PC-9 (cell line): ENCODE results near the gene BAIAP2. TPM values are rescaled to one million over a fixed set of nuclear protein-coding genes. Genes with fewer than 3 reads are reported as not detected.

Source experiments
- BruUV-seq: library from RNA; stranded (reverse); fragments of 400-500 nt; replicated peaks from 2 replicates; lab custom pipeline; 2021; lab: Mats Ljungman, UMichigan
- CTCF ChIA-PET: fragments of 300-600 bp; sonication (Branson Sonifier 250); formaldehyde crosslinking; loops from one replicate; lab custom pipeline; 2022; ENCODE audit warnings: antibody characterized with exemption; lab: Charles Lee
- POLR2A ChIA-PET: fragments of 300-600 bp; sonication (Branson Sonifier 250); formaldehyde crosslinking; loops from one replicate; lab custom pipeline; 2022; ENCODE audit warnings: antibody characterized with exemption; ENCODE audit not compliant: unreplicated experiment; lab: Charles Lee
- DNase-seq, 2 experiments: peaks; one replicate each; pipeline versions ENCODE4 v3.0.0 to v3.0.0-alpha.2; 2015 to 2022; ENCODE audit warnings: mixed read lengths in 1 of 2
- H2AFZ ChIP-seq: fragments of 200-600 bp; sonication (generic); 2 replicates; pipeline ENCODE4 v1.8.1; 2017; ENCODE audit warnings: antibody characterized with exemption
- H3F3A ChIP-seq: fragments of 200-600 bp; sonication (generic); 2 replicates; pipeline ENCODE4 v1.8.1; 2017; ENCODE audit warnings: antibody characterized with exemption, mild to moderate bottlenecking, low read depth; ENCODE audit not compliant: insufficient read depth
- H3K27ac ChIP-seq: fragments of 200-600 bp; sonication (generic); 2 replicates; pipeline ENCODE4 v1.6.1; 2016; ENCODE audit warnings: mixed run types
- H3K27me3 ChIP-seq: fragments of 200-600 bp; sonication (generic); 2 replicates; pipeline ENCODE4 v1.6.1; 2016; ENCODE audit warnings: low read depth, mixed run types; ENCODE audit not compliant: insufficient read depth
- H3K36me3 ChIP-seq: fragments of 200-600 bp; sonication (generic); 2 replicates; pipeline ENCODE4 v1.6.1; 2016; ENCODE audit warnings: low read depth, mixed run types
- H3K4me1 ChIP-seq: fragments of 200-600 bp; sonication (generic); replicated peaks from 2 replicates; pipeline ENCODE4 v1.6.1; 2016; ENCODE audit warnings: mixed run types; ENCODE audit not compliant: insufficient read depth
- H3K4me2 ChIP-seq: fragments of 200-600 bp; sonication (generic); 2 replicates; pipeline ENCODE4 v1.6.1; 2017; ENCODE audit warnings: mixed run types
- H3K4me3 ChIP-seq: fragments of 200-600 bp; sonication (generic); 2 replicates; pipeline ENCODE4 v1.6.1; 2016; ENCODE audit warnings: mixed run types
- H3K79me2 ChIP-seq: fragments of 200-600 bp; sonication (generic); 2 replicates; pipeline ENCODE4 v1.6.1; 2017; ENCODE audit warnings: low read depth, mixed run types
- H3K9me2 ChIP-seq: fragments of 200-600 bp; sonication (generic); 2 replicates; pipeline ENCODE4 v1.8.1; 2017; ENCODE audit warnings: mild to moderate bottlenecking; ENCODE audit not compliant: insufficient read depth
- H3K9me3 ChIP-seq: fragments of 200-600 bp; sonication (generic); 2 replicates; pipeline ENCODE4 v1.8.1; 2016; ENCODE audit warnings: low read depth; ENCODE audit not compliant: insufficient read depth
- H4K20me1 ChIP-seq: fragments of 200-600 bp; sonication (generic); 2 replicates; pipeline ENCODE4 v1.8.1; 2017; ENCODE audit not compliant: insufficient read depth
- CTCF ChIP-seq: fragments of 200-600 bp; sonication (generic); conservative IDR thresholded peaks from 2 replicates; pipeline ENCODE4 v1.6.1; 2017; ENCODE audit warnings: mixed run types, antibody characterized with exemption, mild to moderate bottlenecking, moderate library complexity
- EZH2 ChIP-seq: fragments of 200-600 bp; sonication (generic); IDR thresholded peaks from 2 replicates; pipeline ENCODE4 v1.8.0; 2017; ENCODE audit warnings: antibody characterized with exemption, low read depth
- intact Hi-C: fragments of 100-400 bp; cut with micrococcal nuclease; formaldehyde crosslinking; loops from one replicate; pipeline ENCODE4 v1.10.0; 2022; ENCODE audit not compliant: unreplicated experiment
- total RNA-seq: library from RNA; stranded (reverse); gene quantifications from 2 replicates; pipeline ENCODE4 v1.2.3, GENCODE V29; 2021

BAIAP2 gene
- total RNA-seq, 1 experiment from 2014 or later = 125 TPM

DNA sequence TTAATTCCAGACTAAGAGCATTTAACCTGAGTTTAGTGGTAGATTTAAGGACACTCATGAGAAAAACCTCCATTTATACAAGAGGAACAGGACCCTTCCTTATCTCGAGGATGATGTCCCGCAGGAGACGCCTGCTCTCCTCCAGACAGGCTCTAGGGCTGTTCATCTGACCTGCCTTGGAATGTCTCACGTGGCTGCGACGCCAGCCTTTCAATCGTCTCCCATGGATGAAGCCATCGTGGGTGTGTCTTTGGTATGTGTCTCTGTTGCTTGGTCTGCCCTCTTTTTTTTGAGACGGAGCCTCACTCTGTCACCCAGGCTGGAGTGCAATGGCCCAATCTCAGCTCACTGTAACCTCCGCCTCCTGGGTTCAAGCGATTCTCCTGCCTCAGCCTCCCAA is 26.8 kb upstream of the BAIAP2 start:
- Histone ChIP-seq H3K36me3 (no peaks in the 10 kb centered on the region), H3K4me3 (no peak overlapping the region), H3K27ac (no peak overlapping the region), H3K79me2 (no peaks in the 10 kb centered on the region), H3K4me1 (no peaks in the 10 kb centered on the region), H3F3A (no peaks in the 10 kb centered on the region), H3K9me3 (no peaks in the 10 kb centered on the region), H3K4me2 (no peak overlapping the region), H2AFZ (no peak overlapping the region), H4K20me1 (no peaks in the 10 kb centered on the region), H3K9me2 (no peaks in the 10 kb centered on the region), H3K27me3 (peaks cover 4% of the 10 kb centered on the region; the same call in 1 of the 2 replicates)
- CTCF ChIA-PET = no interaction called here
- intact Hi-C loops = no loop called here
- POLR2A ChIA-PET = no interaction called here
- BruUV-seq = no TSS peak
- TF ChIP-seq CTCF (no peak), EZH2 (no peak)
- no peak for DNase-seq

GRCh38 chr17:81009136-81009535 is 25.8 kb upstream of the BAIAP2 start:
- intact Hi-C loops = no loop called here
- POLR2A ChIA-PET = interaction anchor here (0.6 kb wide), 1 partner anchor 496 kb away, joined by 4 read pairs; no protein-coding TSS in a partner anchor
- no peaks in the 10 kb centered on the region for H3F3A ChIP-seq
- CTCF ChIA-PET = no interaction called here
- H3K9me3 ChIP-seq = no peaks in the 10 kb centered on the region
- H3K79me2 ChIP-seq = no peaks in the 10 kb centered on the region
- H3K9me2 ChIP-seq = no peaks in the 10 kb centered on the region
- BruUV-seq = no TSS peak
- H3K4me2 ChIP-seq = no peak overlapping the region
- H3K36me3 ChIP-seq = no peaks in the 10 kb centered on the region
- no peak for TF ChIP-seq EZH2
- peaks cover 4% of the 10 kb centered on the region; the same call in 1 of the 2 replicates for H3K27me3 ChIP-seq
- no peak overlapping the region for H3K4me3 ChIP-seq
- no peak for DNase-seq
- H4K20me1 ChIP-seq = no peaks in the 10 kb centered on the region
- no peaks in the 10 kb centered on the region for H3K4me1 ChIP-seq
- no peak overlapping the region for H2AFZ ChIP-seq
- H3K27ac ChIP-seq = no peak overlapping the region

GRCh38 chr17:81010935-81011334 is 24.0 kb upstream of the BAIAP2 start:
- BruUV-seq = no TSS peak
- H4K20me1 ChIP-seq = no peaks in the 10 kb centered on the region
- intact Hi-C loops = no loop called here
- no peaks in the 10 kb centered on the region for H3K9me3 ChIP-seq
- no peak for TF ChIP-seq EZH2
- no peak for TF ChIP-seq CTCF
- H3F3A ChIP-seq = no peaks in the 10 kb centered on the region
- no peak overlapping the region for H3K4me3 ChIP-seq
- no peaks in the 10 kb centered on the region for H3K9me2 ChIP-seq
- no peaks in the 10 kb centered on the region for H3K4me1 ChIP-seq
- CTCF ChIA-PET = no interaction called here
- DNase-seq = no peak
- H3K27me3 ChIP-seq = peaks cover 4% of the 10 kb centered on the region; the same call in 1 of the 2 replicates
- H2AFZ ChIP-seq = no peak overlapping the region
- no peak overlapping the region for H3K4me2 ChIP-seq
- POLR2A ChIA-PET = no interaction called here
- no peaks in the 10 kb centered on the region for H3K79me2 ChIP-seq
- H3K36me3 ChIP-seq = no peaks in the 10 kb centered on the region
- no peak overlapping the region for H3K27ac ChIP-seq

- TF ChIP-seq EZH2 (no peak), CTCF (no peak)
- Histone ChIP-seq H3K4me1 (no peaks in the 10 kb centered on the region), H3K4me2 (no peak overlapping the region), H3K27me3 (peaks cover 4% of the 10 kb centered on the region; the same call in 1 of the 2 replicates), H3F3A (no peaks in the 10 kb centered on the region), H3K27ac (no peak overlapping the region), H3K9me3 (no peaks in the 10 kb centered on the region), H3K4me3 (no peak overlapping the region), H3K79me2 (no peaks in the 10 kb centered on the region), H3K36me3 (no peaks in the 10 kb centered on the region), H4K20me1 (no peaks in the 10 kb centered on the region), H2AFZ (no peak overlapping the region), H3K9me2 (no peaks in the 10 kb centered on the region)
- DNase-seq = no peak
- intact Hi-C loops = no loop called here
- POLR2A ChIA-PET = interaction anchor here (0.6 kb wide), 1 partner anchor 31 kb away, joined by 3 read pairs; no protein-coding TSS in a partner anchor
- CTCF ChIA-PET = interaction anchor here (0.6 kb wide), 1 partner anchor 74 kb away, joined by 3 read pairs; no protein-coding TSS in a partner anchor
- no TSS peak for BruUV-seq
Observed at GRCh38 chr17:81011951-81012350, 23.0 kb upstream of the BAIAP2 start.
